GM12878 (cell line): ENCODE data around the gene CELF2. TPM values are rescaled to one million over a fixed set of nuclear protein-coding genes. Genes with fewer than 3 reads are reported as not detected.

ENCODE experiments used
- ATAC-seq: fragments of 200-7000 bp; cut with Tn5 transposase; 3 replicates; pipeline ENCODE4 v1.9.1; 2020; ENCODE audit warnings: mild to moderate bottlenecking, moderate library complexity
- BruUV-seq: library from RNA; stranded (reverse); fragments of 400-500 nt; replicated peaks from 2 replicates; lab custom pipeline; 2021; lab: Mats Ljungman, UMichigan
- CTCF ChIA-PET: fragments of 300-600 bp; sonication (Branson Sonifier 250); formaldehyde crosslinking; extraction: SDS; loops from one replicate; lab custom pipeline; 2021; ENCODE audit warnings: inconsistent platforms; lab: Yijun Ruan, JAX
- POLR2A ChIA-PET: fragments of 350-600 bp; formaldehyde crosslinking; extraction: SDS; loops from one replicate; lab custom pipeline; 2021; ENCODE audit warnings: inconsistent platforms; lab: Charles Lee
- RAD21 ChIA-PET: fragments of 300-600 bp; sonication (Branson Sonifier 250); formaldehyde crosslinking; loops from one replicate; lab custom pipeline; 2023; ENCODE audit warnings: antibody characterized with exemption; ENCODE audit not compliant: unreplicated experiment; lab: Charles Lee
- SMC1A ChIA-PET: fragments of 300-600 bp; sonication (Branson Sonifier 250); formaldehyde crosslinking; loops from one replicate; lab custom pipeline; 2023; ENCODE audit not compliant: unreplicated experiment, uncharacterized antibody; lab: Charles Lee
- DNase-seq: peaks from one replicate; pipeline ENCODE4 v3.0.0-alpha.2; 2011; ENCODE audit warnings: low read depth, low spot score
- FAIRE-seq: peaks from 3 replicates; lab custom pipeline; 2011; peaks lifted over from hg19 to GRCh38; lab: Jason Lieb, UNC
- H2AFZ ChIP-seq: 2 replicates; pipeline ENCODE4 v1.6.0; 2011; ENCODE audit warnings: low read depth, low read length, control low read depth; ENCODE audit not compliant: control insufficient read depth
- H3K27ac ChIP-seq: 2 replicates; pipeline ENCODE4 v1.5.1; 2011; ENCODE audit warnings: control low read depth; ENCODE audit not compliant: control insufficient read depth, insufficient read depth
- H3K27me3 ChIP-seq, 2 experiments: replicated peaks in 1 of 2; 2 replicates each; pipeline versions ENCODE4 v1.6.0 to v1.6.1; 2011; ENCODE audit warnings: low read length in 1 of 2; ENCODE audit not compliant: control insufficient read depth in 2 of 2, insufficient read depth in 2 of 2
- H3K36me3 ChIP-seq, 2 experiments: 2 replicates each; pipeline ENCODE4 v1.5.1; 2011; ENCODE audit warnings: low read length in 1 of 2; ENCODE audit not compliant: control insufficient read depth in 2 of 2, insufficient read depth in 2 of 2
- H3K4me1 ChIP-seq: 2 replicates; pipeline ENCODE4 v1.6.1; 2011; ENCODE audit warnings: mild to moderate bottlenecking, low read length, moderate library complexity, mixed read lengths; ENCODE audit not compliant: control insufficient read depth, insufficient read depth
- H3K4me2 ChIP-seq: 2 replicates; pipeline ENCODE4 v1.6.0; 2011; ENCODE audit warnings: control low read depth; ENCODE audit not compliant: control insufficient read depth, insufficient read depth
- H3K4me3 ChIP-seq: fragments of 200-600 bp; sonication (generic); 2 replicates; pipeline ENCODE4 v1.5.1; 2016
- H3K79me2 ChIP-seq: 2 replicates; pipeline ENCODE4 v1.6.0; 2011; ENCODE audit warnings: low read length; ENCODE audit not compliant: control insufficient read depth, insufficient read depth
- H3K9ac ChIP-seq: 2 replicates; pipeline ENCODE4 v1.8.0; 2011; ENCODE audit warnings: low read length, control low read depth, mixed read lengths; ENCODE audit not compliant: control insufficient read depth, insufficient read depth
- H3K9me3 ChIP-seq: replicated peaks from 3 replicates; pipeline ENCODE4 v1.5.1; 2011; ENCODE audit warnings: mild to moderate bottlenecking, low read length; ENCODE audit not compliant: control insufficient read depth, insufficient read depth
- H4K20me1 ChIP-seq: 2 replicates; pipeline ENCODE4 v1.6.0; 2011; ENCODE audit not compliant: control insufficient read depth, insufficient read depth
- CHD2 ChIP-seq: IDR thresholded peaks from 2 replicates; pipeline ENCODE4 v1.6.1; 2011; ENCODE audit warnings: low read depth, low read length, improper control_type of control experiment, borderline replicate concordance
- CHD4 ChIP-seq: fragments of 200-600 bp; sonication (generic); IDR thresholded peaks from 2 replicates; pipeline ENCODE4 v1.6.1; 2016; ENCODE audit warnings: mild to moderate bottlenecking
- TCF7 ChIP-seq: IDR thresholded peaks from 2 replicates; pipeline ENCODE4 v1.6.1; 2014; ENCODE audit warnings: antibody characterized with exemption, borderline replicate concordance
- WRNIP1 ChIP-seq: IDR thresholded peaks from 2 replicates; pipeline ENCODE4 v1.6.1; 2011; ENCODE audit warnings: low read depth, low read length, improper control_type of control experiment, borderline replicate concordance
- ZNF24 ChIP-seq: fragments of 450-650 bp; IDR thresholded peaks from 2 replicates; pipeline ENCODE4 v1.6.1; 2017; ENCODE audit warnings: antibody characterized with exemption, mild to moderate bottlenecking
- WGBS: methylation state at CpG from one replicate; pipeline ENCODE4 v1.1.6; 2016; ENCODE audit warnings: low lambda C conversion rate; ENCODE audit not compliant: insufficient replicate concordance, insufficient coverage; ENCODE audit errors: missing lambda C conversion rate; 5-methylcytosine and 5-hydroxymethylcytosine counted together
- in situ Hi-C: fragments of 300-500 bp; cut with MboI; formaldehyde crosslinking; loops from 9 replicates; pipeline ENCODE4 v1.14.3; 2018; ENCODE audit warnings: mixed read lengths
- intact Hi-C: fragments of 100-400 bp; cut with micrococcal nuclease; formaldehyde crosslinking; loops from one replicate; pipeline ENCODE4 v1.14.2; 2022; ENCODE audit not compliant: unreplicated experiment
- polyA plus RNA-seq, 11 experiments: library from polyadenylated mRNA; depleted of rRNA in 4 of 11; unstranded in 6 of 11; stranded (reverse) in 5 of 11; fragments of >200 nt; fragmentation: Nextera tagmentation in 4 of 11; fragmentation: Illumina TruSeq in 1 of 11; extraction: Ambion mirVana in 4 of 11; extraction: Trizol in 1 of 11; gene quantifications; 1 replicate in 1 of 11; 2 replicates in 10 of 11; pipeline versions ENCODE4 v1.2.1 to v1.2.3, GENCODE V29; 2011 to 2016; ENCODE audit warnings: inconsistent platforms in 2 of 11, missing spikeins in 2 of 11, low read depth in 1 of 11
- total RNA-seq, 4 experiments: library from RNA; depleted of rRNA in 3 of 4; stranded (reverse); fragments of >200 nt in 3 of 4; fragmentation: Illumina TruSeq in 1 of 4; extraction: Trizol in 1 of 4; gene quantifications; 2 replicates each; pipeline versions ENCODE4 v1.2.1 to v1.2.3, GENCODE V29; 2013 to 2021
- TF ChIP-seq, protein P1 (sequence below): IDR thresholded peaks from 2 replicates; pipeline ENCODE4 v1.6.1; 2012; ENCODE audit warnings: low read depth, low read length, improper control_type of control experiment
- TF ChIP-seq, protein P2 (sequence below): fragments of 450-650 bp; IDR thresholded peaks from 2 replicates; pipeline ENCODE4 v1.6.1; 2017; ENCODE audit warnings: borderline replicate concordance

CELF2 gene
- total and polyA plus RNA-seq, 10 of the 15 experiments (the other 5 are each of a cell fraction or from before 2014, with no cell fraction given): 20.8 to 129 (median 86.3) TPM

DNA sequence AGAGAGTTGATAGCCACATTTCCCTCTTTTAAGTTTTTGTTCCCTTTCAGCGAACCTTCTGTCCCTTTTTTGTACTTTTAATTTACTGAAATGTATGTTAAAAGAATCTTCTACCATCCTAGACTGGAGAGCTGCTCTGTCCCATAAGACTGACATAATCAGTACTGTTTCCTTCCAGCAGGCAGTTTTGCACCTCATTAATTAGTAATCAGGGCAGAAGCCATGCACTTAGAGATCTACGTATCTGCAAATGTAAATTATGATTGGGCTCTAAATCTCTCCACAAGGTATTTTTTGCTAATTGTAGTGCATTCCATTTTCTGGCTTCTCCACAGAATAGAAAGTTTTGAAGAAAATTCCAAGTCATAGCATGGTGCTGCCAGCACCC is 232.1 kb downstream of the CELF2 start (continued):
- TF ChIP-seq CHD2 (no peak), CHD4 (no peak), ZNF24 (no peak)

DNA sequence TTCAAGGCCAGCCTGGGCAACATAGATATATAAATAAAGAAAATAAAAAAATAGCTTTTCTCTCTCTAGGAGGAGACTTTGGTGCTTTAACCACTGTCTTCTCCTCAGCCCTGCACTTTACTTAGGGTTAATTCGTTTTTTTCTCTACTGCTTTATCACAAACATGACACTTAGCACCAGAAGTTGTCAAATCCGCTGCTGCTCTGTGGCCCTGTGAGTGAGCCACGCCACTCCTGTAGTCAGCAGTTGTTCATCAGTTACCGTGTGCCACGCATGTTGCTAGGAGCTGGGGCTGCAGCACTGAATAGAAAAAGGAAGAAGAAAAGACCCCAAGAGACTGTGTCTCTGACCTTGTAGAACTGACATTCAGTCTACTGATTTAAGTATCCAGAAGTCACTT is 232.6 kb downstream of the CELF2 start:
- no peak overlapping the region for H3K4me2 ChIP-seq
- WGBS: 88% methylated on average over 5 of the region's 5 CpGs
- peaks cover 26 to 63% of the 10 kb centered on the region in 2 experiments for H3K36me3 ChIP-seq
- H3K4me3 ChIP-seq: no peak overlapping the region
- RAD21 ChIA-PET: interaction anchor here (0.9 kb wide), 1 partner anchor 20 kb away, joined by 3 read pairs; no protein-coding TSS in a partner anchor
- peaks cover 48% of the 10 kb centered on the region for H3K4me1 ChIP-seq
- H2AFZ ChIP-seq: no peak overlapping the region
- no peaks in the 10 kb centered on the region for H3K27me3 ChIP-seq
- DNase-seq: no peak
- BruUV-seq: no TSS peak
- H3K9me3 ChIP-seq: no peaks in the 10 kb centered on the region
- CTCF ChIA-PET: no interaction called here
- no peak overlapping the region for H3K9ac ChIP-seq
- FAIRE-seq: no peak
- in situ Hi-C loops: loop anchor here (25.0 kb wide), 1 partner anchor 1638 kb away; no protein-coding TSS in a partner anchor
- TF ChIP-seq TCF7 (no peak), WRNIP1 (no peak), CHD4 (no peak)
- TF ChIP-seq, protein P1, sequence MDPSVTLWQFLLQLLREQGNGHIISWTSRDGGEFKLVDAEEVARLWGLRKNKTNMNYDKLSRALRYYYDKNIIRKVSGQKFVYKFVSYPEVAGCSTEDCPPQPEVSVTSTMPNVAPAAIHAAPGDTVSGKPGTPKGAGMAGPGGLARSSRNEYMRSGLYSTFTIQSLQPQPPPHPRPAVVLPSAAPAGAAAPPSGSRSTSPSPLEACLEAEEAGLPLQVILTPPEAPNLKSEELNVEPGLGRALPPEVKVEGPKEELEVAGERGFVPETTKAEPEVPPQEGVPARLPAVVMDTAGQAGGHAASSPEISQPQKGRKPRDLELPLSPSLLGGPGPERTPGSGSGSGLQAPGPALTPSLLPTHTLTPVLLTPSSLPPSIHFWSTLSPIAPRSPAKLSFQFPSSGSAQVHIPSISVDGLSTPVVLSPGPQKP: no peak
- TF ChIP-seq, protein P2, sequence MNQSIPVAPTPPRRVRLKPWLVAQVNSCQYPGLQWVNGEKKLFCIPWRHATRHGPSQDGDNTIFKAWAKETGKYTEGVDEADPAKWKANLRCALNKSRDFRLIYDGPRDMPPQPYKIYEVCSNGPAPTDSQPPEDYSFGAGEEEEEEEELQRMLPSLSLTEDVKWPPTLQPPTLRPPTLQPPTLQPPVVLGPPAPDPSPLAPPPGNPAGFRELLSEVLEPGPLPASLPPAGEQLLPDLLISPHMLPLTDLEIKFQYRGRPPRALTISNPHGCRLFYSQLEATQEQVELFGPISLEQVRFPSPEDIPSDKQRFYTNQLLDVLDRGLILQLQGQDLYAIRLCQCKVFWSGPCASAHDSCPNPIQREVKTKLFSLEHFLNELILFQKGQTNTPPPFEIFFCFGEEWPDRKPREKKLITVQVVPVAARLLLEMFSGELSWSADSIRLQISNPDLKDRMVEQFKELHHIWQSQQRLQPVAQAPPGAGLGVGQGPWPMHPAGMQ: no peak
- TF ChIP-seq, all 136 proteins: peak for 0
- Histone ChIP-seq H4K20me1 (no peaks in the 10 kb centered on the region), H3K27ac (no peak overlapping the region), H3K79me2 (peaks cover 66% of the 10 kb centered on the region)
- POLR2A ChIA-PET: no interaction called here
- ATAC-seq: no peak
- intact Hi-C loops: no loop called here
- SMC1A ChIA-PET: interaction anchor here (1.4 to 1.7 kb wide), 2 partner anchors 9 to 13 kb away, joined by 3 to 4 read pairs; no protein-coding TSS in a partner anchor
